ENCODE measurements around the gene PCDH9.

The PCDH9 gene

GRCh38 chr13:66353664-66354063 lies 876.5 kb downstream of the PCDH9 start:
- H3K9me3 ChIP-seq = no peaks in the 10 kb centered on the region
- H3K36me3 ChIP-seq = no peaks in the 10 kb centered on the region
- H3K4me1 ChIP-seq (ENCODE audit: control insufficient read depth in 1 of 2, insufficient read depth in 1 of 2, low read depth in 1 of 2, low read length in 1 of 2) = no peaks in the 10 kb centered on the region
- no peak for TF ChIP-seq CTCF (IDR thresholded peaks at IDR 0.05)
- H3K4me3 ChIP-seq (ENCODE audit: low read depth in 1 of 2, low read length in 1 of 2) = no peak overlapping the region
- no peak overlapping the region for H3K27ac ChIP-seq
- H3K27me3 ChIP-seq = no peaks in the 10 kb centered on the region

- H3K9me3 ChIP-seq = no peaks in the 10 kb centered on the region
- no peaks in the 10 kb centered on the region for H3K4me1 ChIP-seq (ENCODE audit: control insufficient read depth in 1 of 2, insufficient read depth in 1 of 2, low read depth in 1 of 2, low read length in 1 of 2)
- H3K4me3 ChIP-seq (ENCODE audit: low read depth in 1 of 2, low read length in 1 of 2) = no peak overlapping the region
- no peaks in the 10 kb centered on the region for H3K27me3 ChIP-seq
- H3K27ac ChIP-seq = no peak overlapping the region
- no peak for TF ChIP-seq CTCF (IDR thresholded peaks at IDR 0.05)
- H3K36me3 ChIP-seq = no peaks in the 10 kb centered on the region
Observed at GRCh38 chr13:66349966-66350365, 880.2 kb downstream of the PCDH9 start.

DNA sequence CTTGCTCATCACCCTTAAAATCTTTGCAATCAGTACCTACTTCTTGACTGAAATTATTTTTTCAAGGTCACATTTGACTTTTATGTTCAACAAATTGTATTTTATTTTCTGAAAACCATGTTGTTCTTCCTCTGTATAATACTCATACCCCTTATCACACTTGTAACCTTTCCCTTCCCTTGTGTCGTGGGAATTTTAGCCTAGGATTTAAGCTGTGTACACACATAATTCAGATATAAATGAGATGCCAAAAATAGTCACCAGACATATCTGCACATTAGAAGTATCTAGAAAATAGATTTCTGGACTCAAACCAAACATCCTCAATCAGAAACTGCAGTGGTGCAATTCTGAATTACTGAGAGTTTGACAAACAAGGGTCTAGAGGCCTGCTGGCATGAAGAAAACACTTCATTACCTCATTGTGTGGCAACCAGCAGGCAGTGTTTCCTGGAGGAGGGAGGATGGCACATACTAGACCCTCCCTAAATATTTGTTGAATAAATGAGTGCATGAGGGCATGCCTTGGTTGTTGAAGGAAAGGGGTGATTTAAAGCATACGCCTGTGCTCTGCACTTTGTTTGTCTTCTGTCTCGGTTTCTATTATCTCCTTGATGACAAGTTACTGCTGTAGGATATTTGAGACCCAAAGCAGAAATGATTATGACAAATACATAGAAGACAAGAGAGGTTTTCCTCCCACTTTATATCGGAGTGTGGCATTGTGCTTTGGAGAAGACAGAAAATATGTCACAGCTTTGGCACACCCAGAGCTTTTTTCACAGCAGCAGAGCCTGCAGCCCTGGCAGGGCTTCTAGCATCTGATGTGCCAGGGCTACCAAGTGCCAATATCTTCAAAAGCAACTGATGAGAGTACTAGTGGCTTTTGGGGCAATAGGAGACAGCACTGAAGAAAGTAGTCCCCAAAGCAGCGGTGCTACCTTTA lies 881.1 kb downstream of the PCDH9 start:
- no peak for TF ChIP-seq CTCF (IDR thresholded peaks at IDR 0.05)
- Histone ChIP-seq H3K9me3 (no peaks in the 10 kb centered on the region), H3K27me3 (no peaks in the 10 kb centered on the region), H3K36me3 (no peaks in the 10 kb centered on the region), H3K4me3 (ENCODE audit: low read depth in 1 of 2, low read length in 1 of 2) (no peak overlapping the region), H3K27ac (no peak overlapping the region), H3K4me1 (ENCODE audit: control insufficient read depth in 1 of 2, insufficient read depth in 1 of 2, low read depth in 1 of 2, low read length in 1 of 2) (no peaks in the 10 kb centered on the region)

GRCh38 chr13:66347486-66348117 lies 882.5 kb downstream of the PCDH9 start:
- no peak for TF ChIP-seq CTCF (IDR thresholded peaks at IDR 0.05)
- Histone ChIP-seq H3K36me3 (no peaks in the 10 kb centered on the region), H3K4me1 (ENCODE audit: control insufficient read depth in 1 of 2, insufficient read depth in 1 of 2, low read depth in 1 of 2, low read length in 1 of 2) (no peaks in the 10 kb centered on the region), H3K27me3 (no peaks in the 10 kb centered on the region), H3K4me3 (ENCODE audit: low read depth in 1 of 2, low read length in 1 of 2) (no peak overlapping the region), H3K27ac (no peak overlapping the region), H3K9me3 (no peaks in the 10 kb centered on the region)

GRCh38 chr13:66345971-66346370 lies 884.2 kb downstream of the PCDH9 start:
- Histone ChIP-seq H3K4me1 (ENCODE audit: control insufficient read depth in 1 of 2, insufficient read depth in 1 of 2, low read depth in 1 of 2, low read length in 1 of 2) (no peaks in the 10 kb centered on the region), H3K27ac (no peak overlapping the region)

More at GRCh38 chr13:66345971-66346370, 884.2 kb downstream of the PCDH9 start:
- Histone ChIP-seq H3K9me3 (no peaks in the 10 kb centered on the region), H3K36me3 (no peaks in the 10 kb centered on the region), H3K27me3 (no peaks in the 10 kb centered on the region), H3K4me3 (ENCODE audit: low read depth in 1 of 2, low read length in 1 of 2) (no peak overlapping the region)
- no peak for TF ChIP-seq CTCF (IDR thresholded peaks at IDR 0.05)
